K562 (cell line): Measurements from ENCODE around the gene PSMD13. TPM values are rescaled to one million over a fixed set of nuclear protein-coding genes. Genes with fewer than 3 reads are reported as not detected.

ENCODE experiments used
- AFF4 ChIP-seq: sonication (generic); formaldehyde crosslinking; IDR thresholded peaks from 2 replicates; pipeline ENCODE4 v1.8.0; 2023; ENCODE audit warnings: mild to moderate bottlenecking, missing genetic modification reagents
- CTCF ChIP-seq, 3 experiments: IDR thresholded peaks in 2 of 3; conservative IDR thresholded peaks in 1 of 3; 2 replicates each; pipeline ENCODE4 v1.5.1; 2011 to 2012; ENCODE audit warnings: low read length in 3 of 3, mild to moderate bottlenecking in 3 of 3, control low read depth in 2 of 3, improper control_type of control experiment in 1 of 3, inconsistent platforms in 1 of 3, low read depth in 1 of 3, mixed read lengths in 1 of 3, moderate library complexity in 1 of 3; ENCODE audit not compliant: insufficient read depth in 2 of 3
- EGR1 ChIP-seq: fragments of 450-650 bp; conservative IDR thresholded peaks from 2 replicates; pipeline ENCODE4 v1.6.1; 2017; ENCODE audit warnings: mild to moderate bottlenecking
- ESRRB ChIP-seq: fragments of 250-450 bp; sonication (Bioruptor Pico); IDR thresholded peaks from 2 replicates; pipeline ENCODE4 v1.5.0; 2020; ENCODE audit warnings: mild to moderate bottlenecking, moderate library complexity, borderline replicate concordance
- ETV1 ChIP-seq: fragments of 450-650 bp; conservative IDR thresholded peaks from 2 replicates; pipeline ENCODE4 v1.6.1; 2016; ENCODE audit warnings: missing genetic modification characterization, control low read depth, low read depth, missing compliant biosample characterization
- FOXM1 ChIP-seq, 2 experiments: fragments of 450-650 bp in 1 of 2; sonication (generic) in 1 of 2; formaldehyde crosslinking in 1 of 2; IDR thresholded peaks; 2 replicates each; pipeline versions ENCODE4 v1.6.1 to v1.9.0; 2017 to 2022; ENCODE audit warnings: low read depth in 2 of 2, mild to moderate bottlenecking in 2 of 2, missing genetic modification reagents in 1 of 2, moderate library complexity in 1 of 2
- HDAC1 ChIP-seq, 2 experiments: fragments of 450-650 bp; IDR thresholded peaks; 2 replicates each; pipeline ENCODE4 v1.6.1; 2016 to 2017; ENCODE audit warnings: inconsistent platforms in 1 of 2, mild to moderate bottlenecking in 1 of 2, moderate library complexity in 1 of 2
- HNRNPUL1 ChIP-seq: fragments of 200-400 bp; formaldehyde crosslinking; IDR thresholded peaks from 2 replicates; pipeline ENCODE4 v1.6.1; 2017; ENCODE audit warnings: low read length
- MLLT1 ChIP-seq, 2 experiments: fragments of 450-650 bp; IDR thresholded peaks; 2 replicates each; pipeline ENCODE4 v1.6.1; 2016
- OTX1 ChIP-seq: fragments of 450-650 bp; formaldehyde crosslinking; IDR thresholded peaks from 2 replicates; pipeline ENCODE4 v1.4.0; 2022; ENCODE audit warnings: mild to moderate bottlenecking
- POLR2A ChIP-seq: fragments of 450-650 bp; conservative IDR thresholded peaks from 2 replicates; pipeline ENCODE4 v1.6.1; 2016
- SRSF1 ChIP-seq: fragments of 200-400 bp; formaldehyde crosslinking; IDR thresholded peaks from 2 replicates; pipeline ENCODE4 v1.6.1; 2017; ENCODE audit warnings: mild to moderate bottlenecking, low read depth, low read length, moderate library complexity
- SUPT5H ChIP-seq: fragments of 450-650 bp; IDR thresholded peaks from 2 replicates; pipeline ENCODE4 v1.6.1; 2016
- TAF1 ChIP-seq: IDR thresholded peaks from 2 replicates; pipeline ENCODE4 v1.6.1; 2011; ENCODE audit warnings: mild to moderate bottlenecking, low read length, moderate library complexity; ENCODE audit not compliant: insufficient read depth, control insufficient read depth, severe bottlenecking; ENCODE audit errors: extremely low read depth
- ZFP1 ChIP-seq: fragments of 450-650 bp; formaldehyde crosslinking; IDR thresholded peaks from 2 replicates; pipeline ENCODE4 v1.4.0; 2020; ENCODE audit warnings: mild to moderate bottlenecking, mixed read lengths
- ZNF639 ChIP-seq, 2 experiments: fragments of 200-800 bp in 1 of 2; sonication (Bioruptor generic) in 1 of 2; sonication (generic) in 1 of 2; formaldehyde crosslinking in 1 of 2; IDR thresholded peaks in 1 of 2; conservative IDR thresholded peaks in 1 of 2; 2 replicates each; pipeline versions ENCODE4 v1.5.0 to v1.6.1; 2016 to 2020; ENCODE audit warnings: missing compliant biosample characterization in 1 of 2, missing genetic modification characterization in 1 of 2, missing genetic modification reagents in 1 of 2
- polyA plus RNA-seq, 8 experiments: library from polyadenylated mRNA; depleted of rRNA in 4 of 8; stranded (reverse) in 5 of 8; unstranded in 3 of 8; fragments of >200 nt; fragmentation: Nextera tagmentation in 2 of 8; fragmentation: Illumina TruSeq in 1 of 8; extraction: Ambion mirVana in 2 of 8; extraction: Trizol in 1 of 8; gene quantifications; 2 replicates each; pipeline versions ENCODE4 v1.2.1 to v1.2.3, GENCODE V29; 2011 to 2014; ENCODE audit warnings: inconsistent platforms in 1 of 8, missing spikeins in 1 of 8
- total RNA-seq, 7 experiments: library from RNA; depleted of rRNA in 6 of 7; stranded (reverse); fragments of >200 nt in 6 of 7; fragmentation: Illumina TruSeq in 2 of 7; extraction: Trizol in 2 of 7; gene quantifications; 2 replicates each; pipeline versions ENCODE4 v1.2.1 to v1.2.3, GENCODE V29; 2011 to 2021; ENCODE audit warnings: low replicate concordance in 1 of 7

Gene PSMD13
- total and polyA plus RNA-seq, 9 of the 15 experiments (the other 6 are each of a cell fraction or from before 2014, with no cell fraction given) = 185 to 383 (median 267) TPM

- TF ChIP-seq FOXM1 (IDR thresholded peaks at IDR 0.05; ENCODE audit: low read depth) = peak; percentile 40; the same call in 1 of the 2 replicates
- no peak for TF ChIP-seq FOXM1 (CRISPR knock-in tag; IDR thresholded peaks at IDR 0.05; ENCODE audit: low read depth)
- TF ChIP-seq SRSF1 = no peak
- peak; percentile 92 for TF ChIP-seq EGR1
- TF ChIP-seq ETV1 (tag) = no peak; the same call in 1 of the 2 replicates
- peak; percentile 33; the same call in 1 of the 2 replicates for TF ChIP-seq ZFP1 (CRISPR knock-in tag)
- no peak for TF ChIP-seq ESRRB (CRISPR knock-in tag)
- peak; percentile 61; the same call in 1 of the 2 replicates for TF ChIP-seq HNRNPUL1
- TF ChIP-seq SUPT5H = peak; percentile 61; the same call in 1 of the 2 replicates
- peak; percentile 68 for TF ChIP-seq TAF1
- TF ChIP-seq OTX1 = 0 out of 2 replicates have a peak, but pooled peaks have one; percentile 12
- TF ChIP-seq ZNF639 (CRISPR knock-in tag; conservative IDR thresholded peaks at IDR 0.05 in 1 of 2, IDR thresholded peaks at IDR 0.05 in 1 of 2) = peak in 1 of 2 experiments; percentile 66; a peak in 1 of 4 replicates
- TF ChIP-seq AFF4 (CRISPR knock-in tag) = 0 out of 2 replicates have a peak, but pooled peaks have one; percentile 27
- peak; percentile 29 to 51; a peak in 2 of 4 replicates for TF ChIP-seq MLLT1 (IDR thresholded peaks at IDR 0.05)
- peak; percentile 77 for TF ChIP-seq POLR2A
- peak in 1 of 2 experiments; percentile 80; a peak in 2 of 4 replicates for TF ChIP-seq HDAC1 (IDR thresholded peaks at IDR 0.05)
- peak in 1 of 3 experiments; percentile 37; a peak in 2 of 6 replicates for TF ChIP-seq CTCF (IDR thresholded peaks at IDR 0.05 in 2 of 3, conservative IDR thresholded peaks at IDR 0.05 in 1 of 3; ENCODE audit: insufficient read depth in 2 of 3, low read depth in 1 of 3, low read length in 3 of 3)
- TF ChIP-seq, all 486 proteins: peak for 93
Measured at GRCh38 chr11:235997-236773, 591 bp upstream of the PSMD13 start, which contains the start of gene SIRT3 (continued).
